GM23338 (cell line): Measurements from ENCODE around the gene CTCFL. TPM values are rescaled to one million over a fixed set of nuclear protein-coding genes. Genes with fewer than 3 reads are reported as not detected.

Experiments
- ATAC-seq: fragments of 200-7000 bp; cut with Tn5 transposase; 3 replicates; pipeline ENCODE4 v1.9.1; 2020
- DNase-seq: peaks from one replicate; pipeline ENCODE4 v3.0.0-alpha.2; 2015; ENCODE audit warnings: low spot score
- H2AFZ ChIP-seq: fragments of 200-600 bp; sonication (generic); 2 replicates; pipeline ENCODE4 v1.8.0; 2016; ENCODE audit warnings: antibody characterized with exemption, mild to moderate bottlenecking, moderate library complexity
- H3F3A ChIP-seq: fragments of 200-600 bp; sonication (generic); replicated peaks from 2 replicates; pipeline ENCODE4 v1.8.0; 2017; ENCODE audit warnings: antibody characterized with exemption, mixed run types, low read depth
- H3K27ac ChIP-seq: fragments of 200-600 bp; sonication (generic); 2 replicates; pipeline ENCODE4 v1.6.1; 2016; ENCODE audit warnings: low read depth
- H3K27me3 ChIP-seq: fragments of 200-600 bp; sonication (generic); 2 replicates; pipeline ENCODE4 v1.8.0; 2016; ENCODE audit warnings: mild to moderate bottlenecking, mixed run types, moderate library complexity; ENCODE audit not compliant: insufficient read depth
- H3K36me3 ChIP-seq: fragments of 200-600 bp; sonication (generic); 2 replicates; pipeline ENCODE4 v1.8.0; 2016; ENCODE audit warnings: mild to moderate bottlenecking; ENCODE audit not compliant: insufficient read depth
- H3K4me1 ChIP-seq: fragments of 200-600 bp; sonication (generic); 2 replicates; pipeline ENCODE4 v1.8.0; 2016; ENCODE audit warnings: mild to moderate bottlenecking, moderate library complexity; ENCODE audit not compliant: insufficient read depth
- H3K4me2 ChIP-seq: fragments of 200-600 bp; sonication (generic); 2 replicates; pipeline ENCODE4 v1.7.1; 2017; ENCODE audit warnings: mixed run types
- H3K4me3 ChIP-seq: fragments of 200-600 bp; sonication (generic); 2 replicates; pipeline ENCODE4 v1.6.1; 2016; ENCODE audit warnings: mixed run types
- H3K79me2 ChIP-seq: fragments of 200-600 bp; sonication (generic); replicated peaks from 2 replicates; pipeline ENCODE4 v1.8.0; 2017; ENCODE audit warnings: mild to moderate bottlenecking; ENCODE audit not compliant: insufficient read depth
- H3K9me2 ChIP-seq: fragments of 200-600 bp; sonication (generic); 2 replicates; pipeline ENCODE4 v1.8.0; 2017; ENCODE audit not compliant: insufficient read depth
- H4K20me1 ChIP-seq: fragments of 200-600 bp; sonication (generic); replicated peaks from 2 replicates; pipeline ENCODE4 v1.8.0; 2017; ENCODE audit warnings: mild to moderate bottlenecking; ENCODE audit not compliant: insufficient read depth
- H3K27ac Mint-ChIP-seq: 2 replicates; pipeline ENCODE4 v1.8.0; 2020; ENCODE audit warnings: inconsistent platforms, mild to moderate bottlenecking, moderate library complexity, mixed read lengths
- H3K27me3 Mint-ChIP-seq: 3 replicates; pipeline ENCODE4 v1.8.0; 2022; ENCODE audit warnings: low read depth, mild to moderate bottlenecking, moderate library complexity, mixed read lengths, inconsistent platforms; ENCODE audit not compliant: insufficient read depth, poor library complexity
- H3K36me3 Mint-ChIP-seq: 3 replicates; pipeline ENCODE4 v1.8.0; 2021; ENCODE audit warnings: low read depth, mild to moderate bottlenecking, inconsistent platforms, moderate library complexity, mixed read lengths
- H3K4me1 Mint-ChIP-seq: 3 replicates; pipeline ENCODE4 v1.8.0; 2020; ENCODE audit warnings: mild to moderate bottlenecking, inconsistent platforms, mixed read lengths
- H3K4me3 Mint-ChIP-seq: 3 replicates; pipeline ENCODE4 v1.8.0; 2021; ENCODE audit warnings: moderate library complexity, mild to moderate bottlenecking, inconsistent platforms, mixed read lengths
- H3K9me3 Mint-ChIP-seq: 3 replicates; pipeline ENCODE4 v1.8.0; 2020; ENCODE audit warnings: moderate library complexity, mild to moderate bottlenecking, inconsistent platforms, mixed read lengths
- EZH2phosphoT487 ChIP-seq: fragments of 200-600 bp; sonication (generic); IDR thresholded peaks from one replicate; pipeline ENCODE4 v1.8.1; 2018; ENCODE audit warnings: antibody characterized with exemption; ENCODE audit not compliant: unreplicated experiment
- JUNB ChIP-seq: IDR thresholded peaks from one replicate; pipeline ENCODE4 v1.6.1; 2016; ENCODE audit warnings: antibody characterized with exemption; ENCODE audit not compliant: unreplicated experiment
- NANOG ChIP-seq: IDR thresholded peaks from 2 replicates; pipeline ENCODE4 v1.6.1; 2016; ENCODE audit warnings: antibody characterized with exemption, borderline replicate concordance
- POLR2AphosphoS5 ChIP-seq: IDR thresholded peaks from 2 replicates; pipeline ENCODE4 v1.6.1; 2016; ENCODE audit warnings: antibody characterized with exemption, low read depth
- ZNF114 ChIP-seq: fragments of 250-450 bp; sonication (Bioruptor Pico); IDR thresholded peaks from 2 replicates; pipeline ENCODE4 v1.5.0; 2020; ENCODE audit warnings: mild to moderate bottlenecking, moderate library complexity
- ZNF331 ChIP-seq: fragments of 250-450 bp; sonication (Bioruptor Pico); IDR thresholded peaks from 2 replicates; pipeline ENCODE4 v1.5.0; 2020; ENCODE audit warnings: low read depth, mild to moderate bottlenecking, moderate library complexity
- ZNF462 ChIP-seq: fragments of 250-450 bp; sonication (Bioruptor Pico); IDR thresholded peaks from 2 replicates; pipeline ENCODE4 v1.5.0; 2020; ENCODE audit warnings: mild to moderate bottlenecking, moderate library complexity
- polyA plus RNA-seq: library from polyadenylated mRNA; unstranded; fragments of >200 nt; fragmentation: Nextera tagmentation; extraction: Ambion mirVana; gene quantifications from 2 replicates; pipeline ENCODE4 v1.2.1, GENCODE V29; 2016
- total RNA-seq: library from RNA; depleted of rRNA; stranded (reverse); fragments of >200 nt; shearing (Covaris generic); gene quantifications from 2 replicates; pipeline ENCODE4 v1.2.3, GENCODE V29; 2014

Gene CTCFL
- total and polyA plus RNA-seq, 2 experiments from 2014 or later: 0.55 to 1.4 TPM

- TF ChIP-seq ZNF462 (CRISPR knock-in tag): no peak
- no peak for TF ChIP-seq NANOG
Measured at GRCh38 chr20:57474816-57475215, 50.1 kb downstream of the CTCFL start (continued).

GRCh38 chr20:57474205-57474604 is 50.7 kb downstream of the CTCFL start:
- Histone ChIP-seq H3K36me3 (no peaks in the 10 kb centered on the region), H3K4me2 (no peak overlapping the region), H3K9me2 (no peaks in the 10 kb centered on the region), H3K27ac (no peak overlapping the region), H3K4me1 (peaks cover 15% of the 10 kb centered on the region), H2AFZ (no peak overlapping the region), H3F3A (no peaks in the 10 kb centered on the region), H4K20me1 (no peaks in the 10 kb centered on the region), H3K4me3 (no peak overlapping the region), H3K79me2 (no peaks in the 10 kb centered on the region), H3K27me3 (no peaks in the 10 kb centered on the region)
- DNase-seq: no peak
- Mint-ChIP-seq H3K27me3 (peaks cover 14% of the 10 kb centered on the region), H3K27ac (no peak overlapping the region), H3K4me1 (peaks cover 37% of the 10 kb centered on the region), H3K36me3 (no peaks in the 10 kb centered on the region), H3K4me3 (no peak overlapping the region), H3K9me3 (no peaks in the 10 kb centered on the region; the same call in 2 of the 3 replicates)
- no peak for ATAC-seq
- TF ChIP-seq EZH2phosphoT487: no peak
- TF ChIP-seq POLR2AphosphoS5: no peak
- TF ChIP-seq JUNB: no peak
- no peak for TF ChIP-seq ZNF114 (CRISPR knock-in tag)
- TF ChIP-seq ZNF331: no peak
